GM13976 (cell line): ENCODE data around the gene ADAMTS2.

Experiments used
- DNase-seq: peaks from one replicate; pipeline ENCODE4 v3.0.0; 2012; ENCODE audit warnings: low spot score
- CTCF ChIP-seq: IDR thresholded peaks from 2 replicates; pipeline ENCODE4 v1.5.1; 2012; ENCODE audit warnings: borderline replicate concordance, mild to moderate bottlenecking; ENCODE audit not compliant: insufficient read depth; ENCODE audit errors: extremely low read depth, missing control alignments, control extremely low read depth
- in situ Hi-C: fragments of 300-500 bp; cut with MboI; formaldehyde crosslinking; loops from one replicate; pipeline ENCODE4 v1.12.0; 2022; ENCODE audit warnings: low sequenced_read_pairs, mixed read lengths, inconsistent platforms; ENCODE audit not compliant: unreplicated experiment

The ADAMTS2 gene

GRCh38 chr5:179310439-179311090 is 34.7 kb downstream of the ADAMTS2 start:
- TF ChIP-seq CTCF = no peak
- DNase-seq = no peak
- in situ Hi-C loops = no loop called here

GRCh38 chr5:179309751-179310320 is 35.4 kb downstream of the ADAMTS2 start:
- in situ Hi-C loops = no loop called here
- no peak for DNase-seq
- no peak for TF ChIP-seq CTCF

- DNase-seq = no peak
- no peak for TF ChIP-seq CTCF
- in situ Hi-C loops = no loop called here
These were observed 35.9 kb downstream of the ADAMTS2 start for GRCh38 chr5:179309383-179309670.

- in situ Hi-C loops = no loop called here
- no peak for DNase-seq
- no peak for TF ChIP-seq CTCF
These were observed 36.5 kb downstream of the ADAMTS2 start for GRCh38 chr5:179308563-179309382.

GRCh38 chr5:179307931-179308471 is 37.3 kb downstream of the ADAMTS2 start:
- DNase-seq = no peak
- no peak for TF ChIP-seq CTCF
- in situ Hi-C loops = no loop called here

- DNase-seq = no peak
- no peak for TF ChIP-seq CTCF
- in situ Hi-C loops = no loop called here
These were observed 38.1 kb downstream of the ADAMTS2 start for GRCh38 chr5:179307013-179307800.
